K562 (cell line): ENCODE measurements around the gene H3-3A. TPM values are rescaled to one million over a fixed set of nuclear protein-coding genes. Genes with fewer than 3 reads are reported as not detected.

ENCODE experiments used
- ETV1 ChIP-seq: fragments of 450-650 bp; conservative IDR thresholded peaks from 2 replicates; pipeline ENCODE4 v1.6.1; 2016; ENCODE audit warnings: missing genetic modification characterization, control low read depth, low read depth, missing compliant biosample characterization
- HMG20A ChIP-seq: fragments of 450-650 bp; formaldehyde crosslinking; conservative IDR thresholded peaks from 2 replicates; pipeline ENCODE4 v1.4.0; 2020; ENCODE audit warnings: mild to moderate bottlenecking, mixed read lengths
- RBM25 ChIP-seq: fragments of 200-400 bp; formaldehyde crosslinking; IDR thresholded peaks from 2 replicates; pipeline ENCODE4 v1.6.1; 2018; ENCODE audit warnings: low read length, low read depth, moderate library complexity; ENCODE audit not compliant: severe bottlenecking
- polyA plus RNA-seq, 8 experiments: library from polyadenylated mRNA; depleted of rRNA in 4 of 8; stranded (reverse) in 5 of 8; unstranded in 3 of 8; fragments of >200 nt; fragmentation: Nextera tagmentation in 2 of 8; fragmentation: Illumina TruSeq in 1 of 8; extraction: Ambion mirVana in 2 of 8; extraction: Trizol in 1 of 8; gene quantifications; 2 replicates each; pipeline versions ENCODE4 v1.2.1 to v1.2.3, GENCODE V29; 2011 to 2014; ENCODE audit warnings: inconsistent platforms in 1 of 8, missing spikeins in 1 of 8
- total RNA-seq, 7 experiments: library from RNA; depleted of rRNA in 6 of 7; stranded (reverse); fragments of >200 nt in 6 of 7; fragmentation: Illumina TruSeq in 2 of 7; extraction: Trizol in 2 of 7; gene quantifications; 2 replicates each; pipeline versions ENCODE4 v1.2.1 to v1.2.3, GENCODE V29; 2011 to 2021; ENCODE audit warnings: low replicate concordance in 1 of 7
- TF ChIP-seq, protein P1 (sequence below): fragments of 450-650 bp; IDR thresholded peaks from 2 replicates; pipeline ENCODE4 v1.6.1; 2016; ENCODE audit warnings: mild to moderate bottlenecking, moderate library complexity
- TF ChIP-seq, protein P2 (sequence below), 2 experiments: IDR thresholded peaks in 1 of 2; conservative IDR thresholded peaks in 1 of 2; 2 replicates each; pipeline ENCODE4 v1.6.1; 2016; ENCODE audit warnings: low read depth in 2 of 2, mild to moderate bottlenecking in 1 of 2, missing compliant biosample characterization in 1 of 2, missing genetic modification characterization in 1 of 2, moderate library complexity in 1 of 2

Gene H3-3A
- total and polyA plus RNA-seq, 9 of the 15 experiments (the other 6 are each of a cell fraction or from before 2014, with no cell fraction given) = 426 to 1,083 (median 591) TPM

DNA sequence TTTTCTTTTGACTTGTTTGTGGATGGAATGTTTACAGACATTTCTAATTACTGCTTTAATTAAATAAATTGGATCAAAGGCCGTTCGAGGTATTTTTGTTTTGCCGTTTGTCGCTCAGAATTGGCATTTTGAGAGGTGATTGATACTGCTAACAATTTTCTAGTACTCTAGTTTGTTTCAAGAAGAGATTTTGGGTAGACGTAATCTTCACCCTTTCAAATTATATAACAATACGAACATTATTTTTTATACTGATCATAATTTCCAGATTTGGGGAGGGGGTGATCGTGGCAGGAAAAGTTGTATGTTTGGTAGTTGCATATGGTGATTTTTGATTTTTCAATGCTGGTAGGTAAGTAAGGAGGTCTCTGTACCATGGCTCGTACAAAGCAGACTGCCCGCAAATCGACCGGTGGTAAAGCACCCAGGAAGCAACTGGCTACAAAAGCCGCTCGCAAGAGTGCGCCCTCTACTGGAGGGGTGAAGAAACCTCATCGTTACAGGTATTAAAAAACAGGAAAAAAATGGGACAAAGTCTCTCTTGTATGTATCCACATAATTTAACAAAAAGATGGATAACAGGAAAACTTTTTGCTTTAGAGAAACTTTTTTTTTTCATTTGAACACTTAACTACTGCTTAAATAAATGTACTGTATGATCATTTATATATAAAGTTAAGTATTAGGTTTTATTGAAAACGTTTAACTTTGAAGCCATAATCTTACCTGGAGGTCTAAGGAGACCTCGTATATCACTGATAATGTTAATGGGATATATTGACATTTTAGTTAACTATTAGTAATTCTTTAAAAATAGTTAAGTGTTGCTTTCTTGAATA, 1.7 kb downstream of the H3-3A start (continued):
- TF ChIP-seq, protein P1, sequence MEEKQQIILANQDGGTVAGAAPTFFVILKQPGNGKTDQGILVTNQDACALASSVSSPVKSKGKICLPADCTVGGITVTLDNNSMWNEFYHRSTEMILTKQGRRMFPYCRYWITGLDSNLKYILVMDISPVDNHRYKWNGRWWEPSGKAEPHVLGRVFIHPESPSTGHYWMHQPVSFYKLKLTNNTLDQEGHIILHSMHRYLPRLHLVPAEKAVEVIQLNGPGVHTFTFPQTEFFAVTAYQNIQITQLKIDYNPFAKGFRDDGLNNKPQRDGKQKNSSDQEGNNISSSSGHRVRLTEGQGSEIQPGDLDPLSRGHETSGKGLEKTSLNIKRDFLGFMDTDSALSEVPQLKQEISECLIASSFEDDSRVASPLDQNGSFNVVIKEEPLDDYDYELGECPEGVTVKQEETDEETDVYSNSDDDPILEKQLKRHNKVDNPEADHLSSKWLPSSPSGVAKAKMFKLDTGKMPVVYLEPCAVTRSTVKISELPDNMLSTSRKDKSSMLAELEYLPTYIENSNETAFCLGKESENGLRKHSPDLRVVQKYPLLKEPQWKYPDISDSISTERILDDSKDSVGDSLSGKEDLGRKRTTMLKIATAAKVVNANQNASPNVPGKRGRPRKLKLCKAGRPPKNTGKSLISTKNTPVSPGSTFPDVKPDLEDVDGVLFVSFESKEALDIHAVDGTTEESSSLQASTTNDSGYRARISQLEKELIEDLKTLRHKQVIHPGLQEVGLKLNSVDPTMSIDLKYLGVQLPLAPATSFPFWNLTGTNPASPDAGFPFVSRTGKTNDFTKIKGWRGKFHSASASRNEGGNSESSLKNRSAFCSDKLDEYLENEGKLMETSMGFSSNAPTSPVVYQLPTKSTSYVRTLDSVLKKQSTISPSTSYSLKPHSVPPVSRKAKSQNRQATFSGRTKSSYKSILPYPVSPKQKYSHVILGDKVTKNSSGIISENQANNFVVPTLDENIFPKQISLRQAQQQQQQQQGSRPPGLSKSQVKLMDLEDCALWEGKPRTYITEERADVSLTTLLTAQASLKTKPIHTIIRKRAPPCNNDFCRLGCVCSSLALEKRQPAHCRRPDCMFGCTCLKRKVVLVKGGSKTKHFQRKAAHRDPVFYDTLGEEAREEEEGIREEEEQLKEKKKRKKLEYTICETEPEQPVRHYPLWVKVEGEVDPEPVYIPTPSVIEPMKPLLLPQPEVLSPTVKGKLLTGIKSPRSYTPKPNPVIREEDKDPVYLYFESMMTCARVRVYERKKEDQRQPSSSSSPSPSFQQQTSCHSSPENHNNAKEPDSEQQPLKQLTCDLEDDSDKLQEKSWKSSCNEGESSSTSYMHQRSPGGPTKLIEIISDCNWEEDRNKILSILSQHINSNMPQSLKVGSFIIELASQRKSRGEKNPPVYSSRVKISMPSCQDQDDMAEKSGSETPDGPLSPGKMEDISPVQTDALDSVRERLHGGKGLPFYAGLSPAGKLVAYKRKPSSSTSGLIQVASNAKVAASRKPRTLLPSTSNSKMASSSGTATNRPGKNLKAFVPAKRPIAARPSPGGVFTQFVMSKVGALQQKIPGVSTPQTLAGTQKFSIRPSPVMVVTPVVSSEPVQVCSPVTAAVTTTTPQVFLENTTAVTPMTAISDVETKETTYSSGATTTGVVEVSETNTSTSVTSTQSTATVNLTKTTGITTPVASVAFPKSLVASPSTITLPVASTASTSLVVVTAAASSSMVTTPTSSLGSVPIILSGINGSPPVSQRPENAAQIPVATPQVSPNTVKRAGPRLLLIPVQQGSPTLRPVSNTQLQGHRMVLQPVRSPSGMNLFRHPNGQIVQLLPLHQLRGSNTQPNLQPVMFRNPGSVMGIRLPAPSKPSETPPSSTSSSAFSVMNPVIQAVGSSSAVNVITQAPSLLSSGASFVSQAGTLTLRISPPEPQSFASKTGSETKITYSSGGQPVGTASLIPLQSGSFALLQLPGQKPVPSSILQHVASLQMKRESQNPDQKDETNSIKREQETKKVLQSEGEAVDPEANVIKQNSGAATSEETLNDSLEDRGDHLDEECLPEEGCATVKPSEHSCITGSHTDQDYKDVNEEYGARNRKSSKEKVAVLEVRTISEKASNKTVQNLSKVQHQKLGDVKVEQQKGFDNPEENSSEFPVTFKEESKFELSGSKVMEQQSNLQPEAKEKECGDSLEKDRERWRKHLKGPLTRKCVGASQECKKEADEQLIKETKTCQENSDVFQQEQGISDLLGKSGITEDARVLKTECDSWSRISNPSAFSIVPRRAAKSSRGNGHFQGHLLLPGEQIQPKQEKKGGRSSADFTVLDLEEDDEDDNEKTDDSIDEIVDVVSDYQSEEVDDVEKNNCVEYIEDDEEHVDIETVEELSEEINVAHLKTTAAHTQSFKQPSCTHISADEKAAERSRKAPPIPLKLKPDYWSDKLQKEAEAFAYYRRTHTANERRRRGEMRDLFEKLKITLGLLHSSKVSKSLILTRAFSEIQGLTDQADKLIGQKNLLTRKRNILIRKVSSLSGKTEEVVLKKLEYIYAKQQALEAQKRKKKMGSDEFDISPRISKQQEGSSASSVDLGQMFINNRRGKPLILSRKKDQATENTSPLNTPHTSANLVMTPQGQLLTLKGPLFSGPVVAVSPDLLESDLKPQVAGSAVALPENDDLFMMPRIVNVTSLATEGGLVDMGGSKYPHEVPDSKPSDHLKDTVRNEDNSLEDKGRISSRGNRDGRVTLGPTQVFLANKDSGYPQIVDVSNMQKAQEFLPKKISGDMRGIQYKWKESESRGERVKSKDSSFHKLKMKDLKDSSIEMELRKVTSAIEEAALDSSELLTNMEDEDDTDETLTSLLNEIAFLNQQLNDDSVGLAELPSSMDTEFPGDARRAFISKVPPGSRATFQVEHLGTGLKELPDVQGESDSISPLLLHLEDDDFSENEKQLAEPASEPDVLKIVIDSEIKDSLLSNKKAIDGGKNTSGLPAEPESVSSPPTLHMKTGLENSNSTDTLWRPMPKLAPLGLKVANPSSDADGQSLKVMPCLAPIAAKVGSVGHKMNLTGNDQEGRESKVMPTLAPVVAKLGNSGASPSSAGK = 0 out of 2 replicates have a peak, but pooled peaks have one; percentile 27
- TF ChIP-seq ETV1 (tag) = peak; percentile 69
- TF ChIP-seq, protein P2, sequence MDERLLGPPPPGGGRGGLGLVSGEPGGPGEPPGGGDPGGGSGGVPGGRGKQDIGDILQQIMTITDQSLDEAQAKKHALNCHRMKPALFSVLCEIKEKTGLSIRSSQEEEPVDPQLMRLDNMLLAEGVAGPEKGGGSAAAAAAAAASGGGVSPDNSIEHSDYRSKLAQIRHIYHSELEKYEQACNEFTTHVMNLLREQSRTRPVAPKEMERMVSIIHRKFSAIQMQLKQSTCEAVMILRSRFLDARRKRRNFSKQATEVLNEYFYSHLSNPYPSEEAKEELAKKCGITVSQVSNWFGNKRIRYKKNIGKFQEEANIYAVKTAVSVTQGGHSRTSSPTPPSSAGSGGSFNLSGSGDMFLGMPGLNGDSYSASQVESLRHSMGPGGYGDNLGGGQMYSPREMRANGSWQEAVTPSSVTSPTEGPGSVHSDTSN (CRISPR knock-in tag; IDR thresholded peaks at IDR 0.05; ENCODE audit: low read depth) = no peak
- TF ChIP-seq, protein P2 (tag; conservative IDR thresholded peaks at IDR 0.05; ENCODE audit: low read depth) = 0 out of 2 replicates have a peak, but pooled peaks have one; percentile 1
- no peak for TF ChIP-seq HMG20A
- TF ChIP-seq RBM25 = peak; percentile 16
